ENCODE data around the gene PIP4P1.

DNA sequence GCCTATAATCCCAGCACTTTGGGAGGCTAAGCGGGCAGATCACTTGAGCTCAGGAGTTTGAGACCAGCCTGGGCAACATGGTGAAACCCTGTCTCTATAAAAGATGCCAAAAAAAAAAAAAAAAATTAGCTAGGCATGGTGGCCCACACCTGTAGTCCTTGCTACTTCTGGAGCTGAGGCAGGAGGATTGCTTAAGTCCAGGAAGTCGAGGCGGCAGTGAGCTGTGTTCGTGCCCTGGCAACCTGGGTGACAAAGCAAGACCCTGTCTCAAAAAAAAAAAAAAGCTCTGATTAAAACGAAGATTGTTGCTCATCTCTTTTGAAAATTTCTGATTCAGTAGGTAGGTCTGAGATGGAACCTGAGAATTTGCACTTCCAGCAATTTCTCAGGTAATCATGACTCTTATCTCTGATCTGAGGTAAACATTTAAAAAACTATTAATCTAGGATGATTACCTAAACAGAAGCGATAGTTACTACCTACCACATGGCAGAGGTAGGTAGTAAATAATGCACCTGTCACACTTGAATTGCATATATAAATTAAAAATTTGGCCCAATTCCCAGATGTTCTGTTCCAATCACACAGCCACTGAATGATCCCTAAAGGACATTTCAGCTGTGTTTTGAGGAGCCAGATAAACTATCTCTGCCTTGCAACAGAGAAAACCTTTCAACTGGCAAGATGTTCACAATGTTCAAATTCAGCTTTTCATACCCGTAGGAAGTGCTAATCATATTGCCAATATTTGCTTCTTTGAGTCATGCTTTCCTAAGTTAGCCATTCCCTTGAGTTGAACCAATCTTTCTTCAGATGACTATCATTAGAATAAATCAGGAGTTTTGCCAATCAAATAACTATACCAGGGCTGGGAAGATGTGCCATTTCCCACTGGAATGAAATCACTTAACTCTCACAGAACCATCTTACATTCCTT, 43.7 kb downstream of the PIP4P1 start:
- TF ChIP-seq, protein P1, sequence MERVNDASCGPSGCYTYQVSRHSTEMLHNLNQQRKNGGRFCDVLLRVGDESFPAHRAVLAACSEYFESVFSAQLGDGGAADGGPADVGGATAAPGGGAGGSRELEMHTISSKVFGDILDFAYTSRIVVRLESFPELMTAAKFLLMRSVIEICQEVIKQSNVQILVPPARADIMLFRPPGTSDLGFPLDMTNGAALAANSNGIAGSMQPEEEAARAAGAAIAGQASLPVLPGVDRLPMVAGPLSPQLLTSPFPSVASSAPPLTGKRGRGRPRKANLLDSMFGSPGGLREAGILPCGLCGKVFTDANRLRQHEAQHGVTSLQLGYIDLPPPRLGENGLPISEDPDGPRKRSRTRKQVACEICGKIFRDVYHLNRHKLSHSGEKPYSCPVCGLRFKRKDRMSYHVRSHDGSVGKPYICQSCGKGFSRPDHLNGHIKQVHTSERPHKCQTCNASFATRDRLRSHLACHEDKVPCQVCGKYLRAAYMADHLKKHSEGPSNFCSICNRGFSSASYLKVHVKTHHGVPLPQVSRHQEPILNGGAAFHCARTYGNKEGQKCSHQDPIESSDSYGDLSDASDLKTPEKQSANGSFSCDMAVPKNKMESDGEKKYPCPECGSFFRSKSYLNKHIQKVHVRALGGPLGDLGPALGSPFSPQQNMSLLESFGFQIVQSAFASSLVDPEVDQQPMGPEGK (CRISPR knock-in tag; IDR thresholded peaks at IDR 0.05; ENCODE audit: borderline replicate concordance), result no peak
- no peak for TF ChIP-seq TOX (CRISPR knock-in tag; IDR thresholded peaks at IDR 0.05; ENCODE audit: borderline replicate concordance)
- TF ChIP-seq ARNTL (CRISPR knock-in tag; IDR thresholded peaks at IDR 0.05; ENCODE audit: borderline replicate concordance, low read depth), result no peak
- no peak for TF ChIP-seq ZFP3 (CRISPR knock-in tag; IDR thresholded peaks at IDR 0.05)
- no peak for TF ChIP-seq PPARA (CRISPR knock-in tag; IDR thresholded peaks at IDR 0.05; ENCODE audit: borderline replicate concordance)
- TF ChIP-seq POU6F1 (CRISPR knock-in tag; IDR thresholded peaks at IDR 0.05; ENCODE audit: borderline replicate concordance, low read depth), result no peak
- TF ChIP-seq, protein P2, sequence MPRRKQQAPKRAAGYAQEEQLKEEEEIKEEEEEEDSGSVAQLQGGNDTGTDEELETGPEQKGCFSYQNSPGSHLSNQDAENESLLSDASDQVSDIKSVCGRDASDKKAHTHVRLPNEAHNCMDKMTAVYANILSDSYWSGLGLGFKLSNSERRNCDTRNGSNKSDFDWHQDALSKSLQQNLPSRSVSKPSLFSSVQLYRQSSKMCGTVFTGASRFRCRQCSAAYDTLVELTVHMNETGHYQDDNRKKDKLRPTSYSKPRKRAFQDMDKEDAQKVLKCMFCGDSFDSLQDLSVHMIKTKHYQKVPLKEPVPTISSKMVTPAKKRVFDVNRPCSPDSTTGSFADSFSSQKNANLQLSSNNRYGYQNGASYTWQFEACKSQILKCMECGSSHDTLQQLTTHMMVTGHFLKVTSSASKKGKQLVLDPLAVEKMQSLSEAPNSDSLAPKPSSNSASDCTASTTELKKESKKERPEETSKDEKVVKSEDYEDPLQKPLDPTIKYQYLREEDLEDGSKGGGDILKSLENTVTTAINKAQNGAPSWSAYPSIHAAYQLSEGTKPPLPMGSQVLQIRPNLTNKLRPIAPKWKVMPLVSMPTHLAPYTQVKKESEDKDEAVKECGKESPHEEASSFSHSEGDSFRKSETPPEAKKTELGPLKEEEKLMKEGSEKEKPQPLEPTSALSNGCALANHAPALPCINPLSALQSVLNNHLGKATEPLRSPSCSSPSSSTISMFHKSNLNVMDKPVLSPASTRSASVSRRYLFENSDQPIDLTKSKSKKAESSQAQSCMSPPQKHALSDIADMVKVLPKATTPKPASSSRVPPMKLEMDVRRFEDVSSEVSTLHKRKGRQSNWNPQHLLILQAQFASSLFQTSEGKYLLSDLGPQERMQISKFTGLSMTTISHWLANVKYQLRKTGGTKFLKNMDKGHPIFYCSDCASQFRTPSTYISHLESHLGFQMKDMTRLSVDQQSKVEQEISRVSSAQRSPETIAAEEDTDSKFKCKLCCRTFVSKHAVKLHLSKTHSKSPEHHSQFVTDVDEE (CRISPR knock-in tag; IDR thresholded peaks at IDR 0.05), result no peak
- no peak for TF ChIP-seq CREB5 (CRISPR knock-in tag; IDR thresholded peaks at IDR 0.05; ENCODE audit: low read depth)
- no peak for TF ChIP-seq ZFP30 (CRISPR knock-in tag; IDR thresholded peaks at IDR 0.05)
- no peak for TF ChIP-seq ZNF70 (CRISPR knock-in tag; IDR thresholded peaks at IDR 0.05)
- no peak for TF ChIP-seq RARB (CRISPR knock-in tag; IDR thresholded peaks at IDR 0.05)
- TF ChIP-seq ZNF565 (CRISPR knock-in tag; conservative IDR thresholded peaks at IDR 0.05; ENCODE audit: low read depth), result no peak
- TF ChIP-seq ISL1 (CRISPR knock-in tag; IDR thresholded peaks at IDR 0.05), result no peak
- TF ChIP-seq SNAI2 (CRISPR knock-in tag; IDR thresholded peaks at IDR 0.05), result no peak

Data from SK-N-SH treated with all-trans-retinoic acid at 6 μM for 48 hours (cell line).